GM21717 (cell line): ENCODE data around the gene DLK1.

Experiments
- ATAC-seq: cut with Tn5 transposase; IDR thresholded peaks from one replicate; pipeline ENCODE4 v1.9.1; 2021; ENCODE audit warnings: mild to moderate bottlenecking, moderate library complexity; ENCODE audit not compliant: unreplicated experiment

The DLK1 gene

DNA sequence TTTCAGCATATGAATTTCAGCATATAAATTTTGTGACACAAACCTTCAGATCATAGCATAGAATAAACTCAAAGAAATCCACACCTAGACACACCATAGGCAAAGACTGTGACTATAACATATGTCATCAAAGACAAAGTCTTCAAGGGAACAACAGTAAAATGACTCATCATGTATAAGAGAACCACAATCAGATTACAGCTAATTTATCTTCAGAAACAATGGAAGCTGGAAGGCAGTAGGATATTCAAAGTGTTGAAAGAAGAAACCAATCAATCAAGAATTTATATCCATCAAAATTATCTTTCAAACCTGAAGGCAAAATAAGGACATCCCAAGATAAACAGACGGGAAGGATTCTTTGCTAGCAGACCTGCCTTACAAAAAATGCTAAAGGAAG, 29.0 kb downstream of the DLK1 start:
- no peak for ATAC-seq

DNA sequence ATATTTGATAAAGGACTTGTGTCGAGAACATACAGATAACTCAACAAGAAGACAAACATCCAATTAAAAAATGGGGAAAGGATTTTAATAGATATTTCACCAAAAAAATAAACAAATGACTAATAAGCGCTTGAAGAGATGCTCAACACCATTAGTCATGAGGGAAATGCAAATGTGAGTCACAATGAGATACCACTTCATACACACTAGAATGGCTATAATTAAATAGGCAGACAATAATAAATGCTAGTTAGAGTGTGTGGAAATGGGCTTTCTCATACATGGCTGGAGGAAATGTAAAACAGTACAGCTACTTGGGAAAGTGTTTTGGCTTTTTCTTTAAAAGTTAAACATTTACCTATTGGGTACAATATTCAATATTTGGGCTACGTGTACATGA, 34.8 kb downstream of the DLK1 start:
- ATAC-seq: no peak

- ATAC-seq: no peak
These were observed 35.4 kb downstream of the DLK1 start for GRCh38 chr14:100762089-100762515.

DNA sequence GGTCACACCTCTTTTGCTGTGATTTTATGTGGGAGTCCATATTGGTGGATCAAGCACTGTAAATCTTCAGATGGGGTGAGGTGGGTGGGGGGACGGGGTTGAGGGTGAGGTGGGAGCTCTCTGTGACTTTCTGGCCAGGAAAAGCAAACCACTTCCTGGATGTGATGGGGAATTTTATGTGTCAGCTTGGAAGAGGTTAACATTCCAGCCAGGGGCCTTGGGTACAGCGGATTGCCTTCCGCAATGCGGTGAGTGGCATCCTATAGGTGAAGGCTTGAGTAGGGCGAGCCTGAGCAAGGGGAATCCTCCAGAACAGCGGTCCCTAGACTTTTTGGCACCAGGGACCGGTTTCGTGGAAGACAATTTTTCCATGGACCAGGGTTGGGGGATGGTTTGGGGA, 36.2 kb downstream of the DLK1 start:
- ATAC-seq: no peak

DNA sequence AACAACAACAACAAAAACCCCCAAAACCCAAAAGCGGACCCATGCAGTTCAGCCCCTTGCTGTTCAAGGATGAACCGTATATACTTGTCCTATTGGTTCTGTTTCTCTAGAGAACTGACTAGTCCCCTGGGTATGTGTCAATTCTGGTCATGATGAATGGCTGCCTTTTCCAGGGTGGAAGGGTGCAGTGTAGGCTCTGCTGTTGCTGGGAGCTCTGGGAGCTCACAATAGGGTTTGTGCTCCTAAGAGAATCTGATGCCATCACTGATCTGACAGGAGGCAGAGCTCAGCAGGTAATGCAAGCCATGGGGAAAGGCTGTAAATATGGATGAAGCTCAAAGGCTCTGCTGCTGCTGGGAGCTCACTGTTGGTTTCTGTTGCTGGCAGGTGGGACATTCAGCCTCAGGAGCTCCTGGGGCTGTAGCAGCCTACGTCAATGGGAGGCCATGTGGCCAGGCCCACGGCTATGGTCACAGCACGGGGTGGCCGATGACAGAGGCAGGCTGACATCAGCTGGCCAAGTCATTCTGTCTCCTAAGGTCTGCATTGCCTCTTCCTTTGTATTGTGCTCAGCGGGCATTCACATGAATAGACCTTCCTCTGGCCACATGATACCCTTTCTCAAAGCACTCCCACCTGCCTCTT, 37.9 kb downstream of the DLK1 start:
- ATAC-seq: no peak

DNA sequence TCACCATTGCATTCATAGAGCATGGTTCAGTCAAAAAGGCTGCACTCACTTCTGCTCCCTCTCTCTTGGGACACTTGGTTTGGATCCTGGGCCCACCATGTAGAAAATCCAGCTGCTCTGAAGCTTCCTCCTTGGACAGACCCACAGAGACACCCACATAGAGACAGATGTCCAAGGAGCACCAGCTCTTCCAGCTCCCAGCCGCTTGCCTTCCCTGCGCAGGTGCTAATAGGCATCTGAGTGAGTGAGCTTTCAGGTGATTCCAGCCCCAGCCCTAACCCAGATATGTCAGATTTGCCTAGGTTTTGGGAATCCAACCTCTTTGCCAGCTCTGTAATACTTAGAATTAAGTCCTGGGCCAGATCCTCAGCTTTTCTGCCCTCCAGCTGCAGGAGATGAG, 38.6 kb downstream of the DLK1 start:
- no peak for ATAC-seq

DNA sequence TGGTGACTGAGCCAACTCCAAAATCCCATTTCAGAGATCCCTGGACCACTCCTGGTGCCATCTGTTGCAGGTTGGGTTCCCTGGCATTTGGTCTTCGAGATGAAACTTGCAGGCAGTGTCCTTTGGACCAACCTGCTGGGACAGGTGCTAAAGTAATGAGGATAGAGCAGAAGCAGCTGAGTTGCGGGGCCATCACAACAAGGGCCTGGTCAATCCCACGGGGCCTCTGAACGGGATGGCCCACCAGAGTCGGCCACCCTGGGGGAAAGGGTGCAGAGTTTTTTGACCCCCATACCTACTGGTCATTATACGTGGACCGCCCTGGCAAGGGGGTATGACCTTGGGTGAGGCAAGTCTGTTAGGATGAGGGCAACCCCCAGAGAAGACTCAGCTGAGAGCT, 39.3 kb downstream of the DLK1 start:
- no peak for ATAC-seq

- ATAC-seq: no peak
These were observed 40.5 kb downstream of the DLK1 start for GRCh38 chr14:100767003-100767787.

- ATAC-seq: no peak
These were observed 41.3 kb downstream of the DLK1 start for GRCh38 chr14:100767788-100768536.

DNA sequence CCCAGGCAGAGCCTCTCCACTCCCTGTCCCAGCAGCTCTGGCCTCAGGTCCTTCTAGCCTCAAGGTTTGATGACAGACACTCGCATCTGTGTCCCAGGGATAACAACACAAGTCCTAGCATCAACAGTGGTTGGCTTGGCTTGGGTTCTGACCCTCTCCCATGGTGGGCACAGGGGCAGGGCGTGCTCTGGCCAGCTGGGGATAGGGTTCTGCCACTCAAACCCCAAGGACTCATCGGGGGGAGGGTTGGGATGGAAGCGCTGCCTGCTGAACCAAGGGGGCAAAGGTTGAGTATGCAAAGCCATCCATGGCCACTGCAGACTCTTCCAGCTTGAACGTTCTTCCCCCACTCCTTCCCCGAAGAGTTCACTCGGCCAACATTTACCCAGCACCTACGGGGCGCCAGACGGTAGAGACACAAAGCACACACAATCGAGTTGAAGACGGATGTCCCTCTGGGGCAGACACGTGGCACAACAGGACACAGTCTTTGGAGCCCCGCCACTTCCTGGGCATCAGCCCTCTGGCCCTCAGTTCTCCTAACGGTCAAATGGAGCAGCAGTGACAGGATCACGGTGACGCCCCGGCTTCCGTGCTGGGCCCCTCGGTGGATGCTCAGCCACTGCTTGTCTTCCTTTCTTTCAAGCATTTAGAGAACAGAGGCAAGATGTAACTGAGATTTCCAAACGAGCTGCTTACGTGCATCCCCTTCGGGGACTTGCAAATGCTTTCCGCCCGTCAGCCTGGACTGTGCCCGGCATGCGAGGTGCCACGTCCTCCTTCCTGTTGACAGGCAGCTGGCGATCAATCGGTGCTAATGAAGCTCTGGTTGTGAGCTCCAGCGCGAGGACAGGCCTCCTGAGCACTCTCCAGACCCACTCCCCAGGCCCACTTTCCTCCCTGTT, 42.6 kb downstream of the DLK1 start:
- ATAC-seq: no peak

- ATAC-seq: no peak
These were observed 43.4 kb downstream of the DLK1 start for GRCh38 chr14:100770046-100770445.

DNA sequence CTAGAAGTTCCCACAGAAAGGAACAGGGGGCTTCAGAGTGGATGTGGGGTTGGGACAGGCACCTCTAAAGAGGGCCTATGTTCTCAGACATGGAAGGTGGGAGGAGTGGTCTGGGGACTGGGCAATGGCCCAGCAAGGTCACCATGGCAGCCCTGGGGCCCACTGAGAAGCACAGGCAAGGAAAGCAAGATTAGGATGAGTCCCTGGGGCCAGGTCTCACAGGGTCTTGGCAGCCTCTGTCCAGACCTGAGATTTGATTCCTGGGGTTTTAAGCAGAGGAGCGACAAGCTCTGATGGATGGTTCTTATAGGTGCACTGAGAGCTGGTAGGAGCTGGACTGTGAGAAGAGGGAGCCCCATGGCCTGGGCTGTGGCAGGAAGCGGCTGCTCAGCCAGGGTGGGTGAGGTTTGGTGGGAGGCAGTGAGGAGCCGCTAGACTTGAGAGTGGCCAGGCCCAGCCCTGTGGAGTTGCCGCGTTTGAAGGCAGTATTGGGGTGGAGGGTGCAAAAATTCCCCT, 44.0 kb downstream of the DLK1 start:
- no peak for ATAC-seq

DNA sequence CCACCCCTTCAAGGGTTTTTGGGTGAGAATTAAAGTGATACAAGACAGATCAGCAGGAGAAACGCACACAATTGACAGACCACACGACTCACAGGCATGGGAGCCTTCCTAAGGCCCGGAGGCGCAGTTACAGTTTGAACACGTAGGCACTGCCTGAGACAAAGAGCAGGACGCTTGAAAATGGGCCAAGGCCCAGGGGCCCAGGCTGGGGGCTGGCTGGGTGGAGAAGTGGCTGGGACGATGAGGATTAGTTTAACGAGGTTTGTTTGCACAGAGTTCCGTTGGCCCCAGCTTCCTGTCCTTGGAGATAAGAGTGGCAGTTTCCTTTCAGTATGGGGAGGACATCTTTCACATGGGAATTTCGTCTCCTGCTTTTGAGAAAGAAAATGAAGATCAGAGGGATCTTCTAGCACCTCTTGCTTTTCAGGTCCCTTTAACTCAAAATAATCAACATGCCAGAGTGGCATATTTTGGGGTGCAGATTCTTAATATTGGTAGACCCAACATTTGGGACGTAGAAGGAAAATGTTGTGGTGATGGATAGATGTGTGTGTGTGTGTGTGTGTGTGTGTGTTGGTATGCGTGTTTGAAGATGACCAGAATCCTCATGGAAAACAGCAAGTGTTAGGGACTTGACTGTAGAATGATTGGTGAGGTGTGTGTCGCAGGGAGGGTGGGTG, 44.6 kb downstream of the DLK1 start:
- no peak for ATAC-seq

DNA sequence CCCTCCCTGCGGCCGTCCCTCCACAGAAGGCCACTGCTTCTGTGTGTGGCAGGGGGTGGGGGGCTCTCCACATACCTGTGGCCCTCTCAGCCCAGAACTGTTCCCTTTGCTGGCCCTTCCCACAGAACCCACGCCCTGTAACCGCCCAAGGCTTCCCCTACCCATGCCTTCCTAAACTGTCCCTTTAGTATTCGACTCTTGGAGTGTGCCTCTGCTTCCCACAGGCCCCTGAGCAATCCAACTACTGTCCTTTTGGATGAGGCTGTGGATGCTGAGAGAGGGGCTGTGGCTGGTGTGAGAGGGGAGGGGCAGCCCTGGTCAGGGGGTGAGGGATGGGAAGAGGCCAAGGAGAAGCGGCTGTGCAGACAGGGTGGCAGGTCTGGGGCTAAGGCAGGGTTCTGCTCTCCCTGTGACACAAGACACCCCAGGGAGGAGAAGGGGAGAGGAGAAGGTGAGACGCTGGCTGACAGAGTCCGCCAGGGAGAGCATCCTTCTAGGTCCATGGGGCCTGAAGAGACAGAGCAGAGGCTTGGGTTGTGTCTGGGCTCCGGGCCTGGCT, 46.0 kb downstream of the DLK1 start:
- no peak for ATAC-seq

DNA sequence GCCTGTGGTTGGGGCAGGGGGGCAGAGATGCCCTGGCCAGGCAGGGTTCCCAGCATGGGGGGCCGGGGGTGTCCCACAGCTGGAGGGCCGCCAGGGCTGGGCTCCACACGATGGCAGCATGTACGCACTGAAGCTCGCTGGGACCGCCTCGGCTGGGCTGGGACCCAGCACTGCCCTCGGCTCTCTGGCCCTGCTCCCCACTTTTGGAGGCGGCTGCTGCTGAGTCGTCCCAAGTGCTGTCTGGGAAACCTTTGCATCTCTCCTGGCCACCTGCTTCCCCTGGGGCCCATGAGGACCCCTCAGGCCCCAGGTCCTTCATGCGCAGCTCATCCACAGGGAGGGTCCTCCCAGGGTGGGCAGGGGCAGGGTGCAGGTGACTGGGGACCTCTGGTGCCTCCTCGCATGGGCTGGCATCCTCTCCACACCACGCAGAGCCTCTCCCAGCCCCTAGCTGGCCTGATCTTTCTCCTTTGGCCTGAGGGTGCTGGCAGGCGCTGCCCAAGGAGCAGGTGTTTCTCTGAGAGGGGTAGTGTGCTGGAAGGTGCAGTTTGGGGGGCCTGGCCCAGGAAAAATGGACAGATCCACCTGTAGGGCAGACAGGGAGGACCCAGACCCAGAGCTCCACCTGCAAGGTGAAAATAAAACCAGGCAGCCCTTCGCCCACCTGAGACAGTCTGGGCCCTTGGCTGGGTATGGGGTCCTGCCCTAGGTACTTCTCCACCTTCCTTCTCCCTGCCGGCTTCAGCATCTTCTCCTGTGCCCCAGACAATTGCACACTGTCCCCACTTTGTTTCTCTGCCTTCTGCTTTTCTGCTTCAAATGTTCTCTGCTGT, 46.9 kb downstream of the DLK1 start:
- no peak for ATAC-seq

GRCh38 chr14:100774164-100774537, 47.5 kb downstream of the DLK1 start:
- no peak for ATAC-seq

DNA sequence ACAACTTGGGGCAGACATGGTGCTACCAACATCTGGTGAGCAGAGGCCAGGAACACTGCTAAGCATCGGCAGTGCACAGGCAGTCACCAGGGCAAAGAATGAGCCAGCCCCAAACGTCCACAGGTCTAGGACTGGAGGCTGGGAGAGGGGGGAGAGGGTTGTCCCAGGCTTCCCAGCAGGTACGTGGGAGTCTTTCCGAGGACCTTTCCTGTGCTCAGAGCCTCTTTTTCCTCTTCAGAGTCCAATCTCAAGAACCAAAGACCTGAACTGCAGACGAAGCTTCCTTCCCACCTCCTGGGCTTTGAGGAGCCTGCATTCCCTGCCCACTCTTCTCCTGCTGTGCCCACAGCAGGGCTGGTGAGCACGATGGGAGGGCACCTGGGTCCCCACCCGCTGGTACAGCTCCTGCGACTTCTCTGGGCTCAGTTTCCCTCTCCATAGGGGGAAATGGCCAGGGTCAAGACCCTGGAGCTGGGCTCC, 48.7 kb downstream of the DLK1 start:
- ATAC-seq: no peak

GRCh38 chr14:100775831-100776591, 49.3 kb downstream of the DLK1 start:
- ATAC-seq: no peak
